Measurements from ENCODE around the gene SPATA31D1.

DNA sequence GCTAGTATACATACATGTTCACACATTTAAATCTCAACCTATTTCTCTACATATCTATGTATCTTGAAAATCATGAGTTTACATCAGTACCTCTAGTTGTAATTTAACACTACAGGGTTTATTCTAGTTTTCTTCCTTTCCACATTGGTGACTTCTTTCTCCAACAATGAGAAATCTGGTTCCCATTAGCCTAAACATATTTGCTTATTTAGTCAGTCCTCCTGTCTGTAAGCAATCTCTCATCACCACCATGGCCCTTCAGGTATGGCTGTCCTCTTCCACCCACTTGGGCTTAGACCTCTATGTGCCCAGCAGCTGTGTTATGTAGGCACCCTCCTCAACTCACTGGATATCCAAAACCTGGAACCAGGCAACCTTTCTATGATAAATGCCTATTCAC lies 8.0 kb upstream of the SPATA31D1 start:
- TF ChIP-seq, protein P1, sequence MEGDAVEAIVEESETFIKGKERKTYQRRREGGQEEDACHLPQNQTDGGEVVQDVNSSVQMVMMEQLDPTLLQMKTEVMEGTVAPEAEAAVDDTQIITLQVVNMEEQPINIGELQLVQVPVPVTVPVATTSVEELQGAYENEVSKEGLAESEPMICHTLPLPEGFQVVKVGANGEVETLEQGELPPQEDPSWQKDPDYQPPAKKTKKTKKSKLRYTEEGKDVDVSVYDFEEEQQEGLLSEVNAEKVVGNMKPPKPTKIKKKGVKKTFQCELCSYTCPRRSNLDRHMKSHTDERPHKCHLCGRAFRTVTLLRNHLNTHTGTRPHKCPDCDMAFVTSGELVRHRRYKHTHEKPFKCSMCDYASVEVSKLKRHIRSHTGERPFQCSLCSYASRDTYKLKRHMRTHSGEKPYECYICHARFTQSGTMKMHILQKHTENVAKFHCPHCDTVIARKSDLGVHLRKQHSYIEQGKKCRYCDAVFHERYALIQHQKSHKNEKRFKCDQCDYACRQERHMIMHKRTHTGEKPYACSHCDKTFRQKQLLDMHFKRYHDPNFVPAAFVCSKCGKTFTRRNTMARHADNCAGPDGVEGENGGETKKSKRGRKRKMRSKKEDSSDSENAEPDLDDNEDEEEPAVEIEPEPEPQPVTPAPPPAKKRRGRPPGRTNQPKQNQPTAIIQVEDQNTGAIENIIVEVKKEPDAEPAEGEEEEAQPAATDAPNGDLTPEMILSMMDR (IDR thresholded peaks at IDR 0.05; ENCODE audit: poor library complexity): no peak
- TF ChIP-seq EZH2phosphoT487 (IDR thresholded peaks at IDR 0.05; ENCODE audit: low read depth, severe bottlenecking, unreplicated experiment): no peak

Measured in hepatocyte (in vitro differentiated cells).